OCI-LY1 (cell line): ENCODE results near the gene IL1RAPL2.

Source experiments
- EZH2 ChIP-seq: fragments of 200-600 bp; sonication (generic), shearing (Covaris generic); IDR thresholded peaks from 2 replicates; pipeline ENCODE4 v1.8.0; 2017; ENCODE audit warnings: borderline replicate concordance, mixed run types, mild to moderate bottlenecking, antibody characterized with exemption, low read length, moderate library complexity, mixed read lengths
- TF ChIP-seq, protein P1 (sequence below): fragments of 200-600 bp; sonication (generic), shearing (Covaris generic); IDR thresholded peaks from 2 replicates; pipeline ENCODE4 v1.5.1; 2017; ENCODE audit warnings: mild to moderate bottlenecking, antibody characterized with exemption, low read length, moderate library complexity, mixed read lengths

DNA sequence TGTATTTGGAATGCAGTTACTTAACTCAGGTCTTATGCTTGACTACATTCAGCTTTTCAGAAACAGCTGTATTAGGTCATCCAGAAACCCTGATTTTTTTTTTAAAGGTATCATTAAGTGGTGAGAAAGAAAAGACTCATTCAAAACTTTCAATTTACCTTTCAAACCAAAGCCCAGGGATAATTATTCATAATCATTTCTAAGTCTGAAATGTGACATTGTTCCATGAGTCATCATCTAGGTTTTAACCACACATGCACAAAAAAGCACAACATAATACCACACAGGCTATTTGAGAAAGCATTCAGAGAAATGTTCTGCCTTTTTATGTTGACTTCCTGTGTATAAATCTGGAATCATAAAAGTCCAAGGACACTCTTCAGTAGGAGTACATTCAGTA is 288.2 kb downstream of the IL1RAPL2 start:
- TF ChIP-seq, protein P1, sequence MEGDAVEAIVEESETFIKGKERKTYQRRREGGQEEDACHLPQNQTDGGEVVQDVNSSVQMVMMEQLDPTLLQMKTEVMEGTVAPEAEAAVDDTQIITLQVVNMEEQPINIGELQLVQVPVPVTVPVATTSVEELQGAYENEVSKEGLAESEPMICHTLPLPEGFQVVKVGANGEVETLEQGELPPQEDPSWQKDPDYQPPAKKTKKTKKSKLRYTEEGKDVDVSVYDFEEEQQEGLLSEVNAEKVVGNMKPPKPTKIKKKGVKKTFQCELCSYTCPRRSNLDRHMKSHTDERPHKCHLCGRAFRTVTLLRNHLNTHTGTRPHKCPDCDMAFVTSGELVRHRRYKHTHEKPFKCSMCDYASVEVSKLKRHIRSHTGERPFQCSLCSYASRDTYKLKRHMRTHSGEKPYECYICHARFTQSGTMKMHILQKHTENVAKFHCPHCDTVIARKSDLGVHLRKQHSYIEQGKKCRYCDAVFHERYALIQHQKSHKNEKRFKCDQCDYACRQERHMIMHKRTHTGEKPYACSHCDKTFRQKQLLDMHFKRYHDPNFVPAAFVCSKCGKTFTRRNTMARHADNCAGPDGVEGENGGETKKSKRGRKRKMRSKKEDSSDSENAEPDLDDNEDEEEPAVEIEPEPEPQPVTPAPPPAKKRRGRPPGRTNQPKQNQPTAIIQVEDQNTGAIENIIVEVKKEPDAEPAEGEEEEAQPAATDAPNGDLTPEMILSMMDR = no peak
- TF ChIP-seq EZH2 = no peak
